OCI-LY1 (cell line): ENCODE measurements around the gene RNF125.

ENCODE experiments used
- H2AFZ ChIP-seq: fragments of 200-600 bp; sonication (generic), shearing (Covaris generic); 2 replicates; pipeline ENCODE4 v1.6.0; 2014; ENCODE audit warnings: antibody characterized with exemption, mild to moderate bottlenecking, low read length
- H3F3A ChIP-seq: fragments of 200-600 bp; sonication (generic), shearing (Covaris generic); 2 replicates; pipeline ENCODE4 v1.6.0; 2014; ENCODE audit warnings: mild to moderate bottlenecking, antibody characterized with exemption, low read length, moderate library complexity; ENCODE audit not compliant: insufficient read depth
- H3K27ac ChIP-seq: fragments of 200-600 bp; sonication (generic); 2 replicates; pipeline ENCODE4 v1.5.1; 2014; ENCODE audit warnings: low read length, mixed run types, mild to moderate bottlenecking, low read depth; ENCODE audit not compliant: poor library complexity, severe bottlenecking
- H3K27me3 ChIP-seq: fragments of 200-600 bp; sonication (generic); 2 replicates; pipeline ENCODE4 v1.6.0; 2014; ENCODE audit warnings: antibody characterized with exemption, mild to moderate bottlenecking, low read length, moderate library complexity; ENCODE audit not compliant: insufficient read depth
- H3K36me3 ChIP-seq: fragments of 200-600 bp; sonication (generic); 2 replicates; pipeline ENCODE4 v1.6.1; 2014; ENCODE audit warnings: mild to moderate bottlenecking, antibody characterized with exemption, low read length, moderate library complexity, mixed read lengths; ENCODE audit not compliant: insufficient read depth
- H3K4me1 ChIP-seq: fragments of 200-600 bp; sonication (generic); 2 replicates; pipeline ENCODE4 v1.5.1; 2014; ENCODE audit warnings: mild to moderate bottlenecking, low read length, moderate library complexity; ENCODE audit not compliant: insufficient read depth, severe bottlenecking
- H3K4me2 ChIP-seq: fragments of 200-600 bp; sonication (generic), shearing (Covaris generic); 2 replicates; pipeline ENCODE4 v1.6.1; 2014; ENCODE audit warnings: low read length
- H3K4me3 ChIP-seq: fragments of 200-600 bp; sonication (generic); 2 replicates; pipeline ENCODE4 v1.5.1; 2014; ENCODE audit warnings: low read length, low read depth, mild to moderate bottlenecking, mixed read lengths; ENCODE audit not compliant: poor library complexity, severe bottlenecking
- H3K79me2 ChIP-seq: fragments of 200-600 bp; shearing (Covaris generic); 2 replicates; pipeline ENCODE4 v1.6.1; 2016; ENCODE audit warnings: mixed run types, low read length, mixed read lengths; ENCODE audit not compliant: insufficient read depth
- H3K9ac ChIP-seq: fragments of 200-600 bp; sonication (generic), shearing (Covaris generic); 2 replicates; pipeline ENCODE4 v1.6.1; 2014; ENCODE audit warnings: mild to moderate bottlenecking, low read length, mixed read lengths
- H3K9me2 ChIP-seq: fragments of 200-600 bp; sonication (generic), shearing (Covaris generic); 2 replicates; pipeline ENCODE4 v1.6.1; 2014; ENCODE audit warnings: low read depth, mild to moderate bottlenecking, low read length, mixed read lengths
- H3K9me3 ChIP-seq: fragments of 200-600 bp; shearing (Covaris generic); 2 replicates; pipeline ENCODE4 v1.6.1; 2014; ENCODE audit warnings: low read length, mixed read lengths
- H4K20me1 ChIP-seq: fragments of 200-600 bp; sonication (generic), shearing (Covaris generic); 2 replicates; pipeline ENCODE4 v1.6.0; 2016; ENCODE audit warnings: mild to moderate bottlenecking, low read length; ENCODE audit not compliant: insufficient read depth
- EZH2 ChIP-seq: fragments of 200-600 bp; sonication (generic), shearing (Covaris generic); IDR thresholded peaks from 2 replicates; pipeline ENCODE4 v1.8.0; 2017; ENCODE audit warnings: borderline replicate concordance, mixed run types, mild to moderate bottlenecking, antibody characterized with exemption, low read length, moderate library complexity, mixed read lengths
- TF ChIP-seq, protein P1 (sequence below): fragments of 200-600 bp; sonication (generic), shearing (Covaris generic); IDR thresholded peaks from 2 replicates; pipeline ENCODE4 v1.5.1; 2017; ENCODE audit warnings: mild to moderate bottlenecking, antibody characterized with exemption, low read length, moderate library complexity, mixed read lengths

Gene RNF125

DNA sequence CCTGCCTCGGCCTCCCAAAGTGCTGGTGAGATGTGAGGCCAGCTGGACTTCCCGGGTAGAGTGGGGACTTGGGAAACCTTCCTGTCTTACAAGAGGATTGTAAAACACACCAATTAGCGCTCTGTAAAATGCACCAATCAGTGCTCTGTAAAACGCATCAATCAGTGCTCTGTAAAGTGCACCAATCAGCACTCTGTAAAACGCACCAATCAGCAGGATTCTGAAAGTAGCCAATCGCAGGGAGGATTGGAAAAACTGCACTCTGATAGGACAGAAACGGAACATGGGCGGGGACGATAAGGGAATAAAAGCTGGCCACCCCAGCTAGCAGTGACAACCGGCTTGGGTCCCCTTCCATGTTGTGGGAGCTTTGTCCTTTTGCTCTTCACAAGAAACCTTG lies 19.0 kb downstream of the RNF125 start:
- H3K27ac ChIP-seq, result no peak overlapping the region
- no peaks in the 10 kb centered on the region for H3F3A ChIP-seq
- no peaks in the 10 kb centered on the region for H3K27me3 ChIP-seq
- no peak overlapping the region for H3K4me3 ChIP-seq
- H3K79me2 ChIP-seq, result no peaks in the 10 kb centered on the region
- no peak overlapping the region for H2AFZ ChIP-seq
- H3K36me3 ChIP-seq, result no peaks in the 10 kb centered on the region; the same call in 1 of the 2 replicates
- no peaks in the 10 kb centered on the region for H3K9me3 ChIP-seq
- H3K9me2 ChIP-seq, result no peaks in the 10 kb centered on the region
- no peak overlapping the region for H3K4me2 ChIP-seq
- H4K20me1 ChIP-seq, result no peaks in the 10 kb centered on the region
- no peaks in the 10 kb centered on the region for H3K4me1 ChIP-seq
- no peak for TF ChIP-seq EZH2
- TF ChIP-seq, protein P1, sequence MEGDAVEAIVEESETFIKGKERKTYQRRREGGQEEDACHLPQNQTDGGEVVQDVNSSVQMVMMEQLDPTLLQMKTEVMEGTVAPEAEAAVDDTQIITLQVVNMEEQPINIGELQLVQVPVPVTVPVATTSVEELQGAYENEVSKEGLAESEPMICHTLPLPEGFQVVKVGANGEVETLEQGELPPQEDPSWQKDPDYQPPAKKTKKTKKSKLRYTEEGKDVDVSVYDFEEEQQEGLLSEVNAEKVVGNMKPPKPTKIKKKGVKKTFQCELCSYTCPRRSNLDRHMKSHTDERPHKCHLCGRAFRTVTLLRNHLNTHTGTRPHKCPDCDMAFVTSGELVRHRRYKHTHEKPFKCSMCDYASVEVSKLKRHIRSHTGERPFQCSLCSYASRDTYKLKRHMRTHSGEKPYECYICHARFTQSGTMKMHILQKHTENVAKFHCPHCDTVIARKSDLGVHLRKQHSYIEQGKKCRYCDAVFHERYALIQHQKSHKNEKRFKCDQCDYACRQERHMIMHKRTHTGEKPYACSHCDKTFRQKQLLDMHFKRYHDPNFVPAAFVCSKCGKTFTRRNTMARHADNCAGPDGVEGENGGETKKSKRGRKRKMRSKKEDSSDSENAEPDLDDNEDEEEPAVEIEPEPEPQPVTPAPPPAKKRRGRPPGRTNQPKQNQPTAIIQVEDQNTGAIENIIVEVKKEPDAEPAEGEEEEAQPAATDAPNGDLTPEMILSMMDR, result no peak
- H3K9ac ChIP-seq, result no peak overlapping the region

DNA sequence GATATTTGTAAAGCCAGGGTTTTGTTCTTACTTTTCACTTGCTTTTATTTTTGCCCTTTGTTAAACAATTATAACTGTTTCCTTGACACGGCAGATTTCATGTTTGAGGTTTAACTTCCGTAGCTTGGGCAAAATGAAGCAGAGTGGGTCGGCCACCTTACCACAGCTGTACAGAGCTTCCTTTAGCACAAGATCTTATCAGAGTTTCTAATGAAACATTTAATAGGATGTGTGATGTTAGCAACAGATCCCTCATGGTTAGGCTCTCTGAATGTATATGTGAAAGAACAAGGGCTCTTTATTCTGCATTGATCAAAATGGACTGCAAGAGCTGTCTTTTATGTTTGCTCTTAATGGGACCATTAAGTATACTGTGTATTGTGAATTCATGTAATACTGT lies 22.3 kb downstream of the RNF125 start:
- no peak for TF ChIP-seq EZH2
- TF ChIP-seq, protein P1, result no peak
- no peaks in the 10 kb centered on the region for H3K4me1 ChIP-seq
- no peaks in the 10 kb centered on the region for H3K9me2 ChIP-seq
- no peak overlapping the region for H2AFZ ChIP-seq
- no peak overlapping the region for H3K4me2 ChIP-seq
- no peak overlapping the region for H3K9ac ChIP-seq
- no peaks in the 10 kb centered on the region for H3F3A ChIP-seq
- no peaks in the 10 kb centered on the region for H3K79me2 ChIP-seq
- H4K20me1 ChIP-seq, result no peaks in the 10 kb centered on the region
- no peak overlapping the region for H3K4me3 ChIP-seq
- H3K9me3 ChIP-seq, result no peaks in the 10 kb centered on the region
- H3K27ac ChIP-seq, result no peak overlapping the region
- no peaks in the 10 kb centered on the region; the same call in 1 of the 2 replicates for H3K36me3 ChIP-seq
- H3K27me3 ChIP-seq, result no peaks in the 10 kb centered on the region

DNA sequence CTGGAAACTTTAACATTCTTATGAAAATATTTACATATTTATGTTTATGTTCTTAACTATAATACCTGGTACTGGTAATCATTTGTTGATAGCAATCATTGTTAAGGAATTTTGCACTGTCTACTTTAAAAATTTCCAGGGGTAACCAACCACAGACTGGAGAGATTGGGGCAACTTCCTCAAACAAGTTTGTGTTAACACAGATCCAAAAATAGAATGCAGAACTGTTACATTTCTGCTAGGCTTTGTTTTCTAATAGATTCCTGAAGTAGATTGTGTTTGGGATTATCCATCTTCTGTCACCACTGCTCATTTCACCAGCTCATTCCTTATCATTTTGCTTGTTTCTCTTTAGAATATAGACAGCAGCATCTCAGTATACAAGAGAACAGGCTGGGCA lies 23.7 kb downstream of the RNF125 start:
- Histone ChIP-seq H3K9me3 (no peaks in the 10 kb centered on the region), H2AFZ (no peak overlapping the region), H3K79me2 (no peaks in the 10 kb centered on the region), H3K4me2 (no peak overlapping the region), H3K27ac (no peak overlapping the region), H3K36me3 (no peaks in the 10 kb centered on the region; the same call in 1 of the 2 replicates), H3F3A (no peaks in the 10 kb centered on the region), H3K9ac (no peak overlapping the region), H3K4me1 (no peaks in the 10 kb centered on the region), H3K27me3 (no peaks in the 10 kb centered on the region), H4K20me1 (no peaks in the 10 kb centered on the region), H3K4me3 (no peak overlapping the region), H3K9me2 (no peaks in the 10 kb centered on the region)
- TF ChIP-seq EZH2, result no peak
- TF ChIP-seq, protein P1, result no peak
